OCI-LY1 (cell line): ENCODE data around the gene KATNBL1.

Experiments
- H2AFZ ChIP-seq: fragments of 200-600 bp; sonication (generic), shearing (Covaris generic); 2 replicates; pipeline ENCODE4 v1.6.0; 2014; ENCODE audit warnings: antibody characterized with exemption, mild to moderate bottlenecking, low read length
- H3F3A ChIP-seq: fragments of 200-600 bp; sonication (generic), shearing (Covaris generic); 2 replicates; pipeline ENCODE4 v1.6.0; 2014; ENCODE audit warnings: mild to moderate bottlenecking, antibody characterized with exemption, low read length, moderate library complexity; ENCODE audit not compliant: insufficient read depth
- H3K27ac ChIP-seq: fragments of 200-600 bp; sonication (generic); 2 replicates; pipeline ENCODE4 v1.5.1; 2014; ENCODE audit warnings: low read length, mixed run types, mild to moderate bottlenecking, low read depth; ENCODE audit not compliant: poor library complexity, severe bottlenecking
- H3K27me3 ChIP-seq: fragments of 200-600 bp; sonication (generic); 2 replicates; pipeline ENCODE4 v1.6.0; 2014; ENCODE audit warnings: antibody characterized with exemption, mild to moderate bottlenecking, low read length, moderate library complexity; ENCODE audit not compliant: insufficient read depth
- H3K36me3 ChIP-seq: fragments of 200-600 bp; sonication (generic); 2 replicates; pipeline ENCODE4 v1.6.1; 2014; ENCODE audit warnings: mild to moderate bottlenecking, antibody characterized with exemption, low read length, moderate library complexity, mixed read lengths; ENCODE audit not compliant: insufficient read depth
- H3K4me1 ChIP-seq: fragments of 200-600 bp; sonication (generic); 2 replicates; pipeline ENCODE4 v1.5.1; 2014; ENCODE audit warnings: mild to moderate bottlenecking, low read length, moderate library complexity; ENCODE audit not compliant: insufficient read depth, severe bottlenecking
- H3K4me2 ChIP-seq: fragments of 200-600 bp; sonication (generic), shearing (Covaris generic); 2 replicates; pipeline ENCODE4 v1.6.1; 2014; ENCODE audit warnings: low read length
- H3K4me3 ChIP-seq: fragments of 200-600 bp; sonication (generic); 2 replicates; pipeline ENCODE4 v1.5.1; 2014; ENCODE audit warnings: low read length, low read depth, mild to moderate bottlenecking, mixed read lengths; ENCODE audit not compliant: poor library complexity, severe bottlenecking
- H3K79me2 ChIP-seq: fragments of 200-600 bp; shearing (Covaris generic); 2 replicates; pipeline ENCODE4 v1.6.1; 2016; ENCODE audit warnings: mixed run types, low read length, mixed read lengths; ENCODE audit not compliant: insufficient read depth
- H3K9ac ChIP-seq: fragments of 200-600 bp; sonication (generic), shearing (Covaris generic); 2 replicates; pipeline ENCODE4 v1.6.1; 2014; ENCODE audit warnings: mild to moderate bottlenecking, low read length, mixed read lengths
- H3K9me2 ChIP-seq: fragments of 200-600 bp; sonication (generic), shearing (Covaris generic); 2 replicates; pipeline ENCODE4 v1.6.1; 2014; ENCODE audit warnings: low read depth, mild to moderate bottlenecking, low read length, mixed read lengths
- H3K9me3 ChIP-seq: fragments of 200-600 bp; shearing (Covaris generic); 2 replicates; pipeline ENCODE4 v1.6.1; 2014; ENCODE audit warnings: low read length, mixed read lengths
- H4K20me1 ChIP-seq: fragments of 200-600 bp; sonication (generic), shearing (Covaris generic); 2 replicates; pipeline ENCODE4 v1.6.0; 2016; ENCODE audit warnings: mild to moderate bottlenecking, low read length; ENCODE audit not compliant: insufficient read depth
- CTCF ChIP-seq: fragments of 200-600 bp; sonication (generic), shearing (Covaris generic); IDR thresholded peaks from 2 replicates; pipeline ENCODE4 v1.5.1; 2017; ENCODE audit warnings: mild to moderate bottlenecking, antibody characterized with exemption, low read length, moderate library complexity, mixed read lengths
- EZH2 ChIP-seq: fragments of 200-600 bp; sonication (generic), shearing (Covaris generic); IDR thresholded peaks from 2 replicates; pipeline ENCODE4 v1.8.0; 2017; ENCODE audit warnings: borderline replicate concordance, mixed run types, mild to moderate bottlenecking, antibody characterized with exemption, low read length, moderate library complexity, mixed read lengths

Gene KATNBL1

GRCh38 chr15:34106423-34106822 lies 103.5 kb downstream of the KATNBL1 start:
- H3K36me3 ChIP-seq = peaks cover 15% of the 10 kb centered on the region
- peaks cover 15% of the 10 kb centered on the region for H3K9me3 ChIP-seq
- TF ChIP-seq EZH2 = no peak
- no peak for TF ChIP-seq CTCF
- H3K4me1 ChIP-seq = peaks cover 8% of the 10 kb centered on the region
- H3K4me2 ChIP-seq = no peak overlapping the region
- no peak overlapping the region for H3K27ac ChIP-seq
- no peaks in the 10 kb centered on the region for H3K27me3 ChIP-seq
- H3K9me2 ChIP-seq = no peaks in the 10 kb centered on the region
- no peaks in the 10 kb centered on the region for H3F3A ChIP-seq
- H3K79me2 ChIP-seq = peaks cover 1% of the 10 kb centered on the region
- no peak overlapping the region for H3K4me3 ChIP-seq
- no peak overlapping the region for H2AFZ ChIP-seq
- no peaks in the 10 kb centered on the region for H4K20me1 ChIP-seq
- H3K9ac ChIP-seq = no peak overlapping the region

- peaks cover 24% of the 10 kb centered on the region for H3K4me1 ChIP-seq
- peak overlapping the region; percentile 18 for H3K27ac ChIP-seq
- peak overlapping the region; percentile 73 for H3K9ac ChIP-seq
- H3K4me3 ChIP-seq = peak overlapping the region; percentile 97
- no peaks in the 10 kb centered on the region for H3K9me2 ChIP-seq
- no peaks in the 10 kb centered on the region for H3K27me3 ChIP-seq
- no peak for TF ChIP-seq EZH2
- no peak for TF ChIP-seq CTCF
- no peaks in the 10 kb centered on the region for H4K20me1 ChIP-seq
- H3K36me3 ChIP-seq = peaks cover 15% of the 10 kb centered on the region
- peak overlapping the region; percentile 89 for H3K4me2 ChIP-seq
- peaks cover 36% of the 10 kb centered on the region for H3K79me2 ChIP-seq
- peak overlapping the region; percentile 67; the same call in 1 of the 2 replicates for H2AFZ ChIP-seq
- H3K9me3 ChIP-seq = peaks cover 15% of the 10 kb centered on the region
- no peaks in the 10 kb centered on the region for H3F3A ChIP-seq
Measured at GRCh38 chr15:34102175-34102925, 107.5 kb downstream of the KATNBL1 start.

GRCh38 chr15:34101366-34102174 lies 108.3 kb downstream of the KATNBL1 start, which contains the start of the genes EMC7 and PGBD4:
TSS of gene EMC7 (minus strand) at chr15:34101862. CDS start at chr15:34101839, 23 bp downstream.
TSS of gene PGBD4 (plus strand) at chr15:34102083. CDS start at chr15:34102532, 449 bp downstream.
- Histone ChIP-seq H3K4me1 (peaks cover 24% of the 10 kb centered on the region), H3K79me2 (peaks cover 36% of the 10 kb centered on the region), H3K27ac (peak within 1 kb of the TSS; percentile 33), H3K9me2 (no peaks in the 10 kb centered on the region), H3K9me3 (peaks cover 15% of the 10 kb centered on the region), H3K36me3 (peaks cover 15% of the 10 kb centered on the region), H3K9ac (peak within 1 kb of the TSS; percentile 96), H3K4me2 (peak within 1 kb of the TSS; percentile 99), H3K4me3 (peak within 1 kb of the TSS; percentile 97), H3K27me3 (no peaks in the 10 kb centered on the region), H4K20me1 (no peaks in the 10 kb centered on the region), H3F3A (no peaks in the 10 kb centered on the region), H2AFZ (peak within 1 kb of the TSS; percentile 67; the same call in 1 of the 2 replicates)
- TF ChIP-seq CTCF (no peak), EZH2 (no peak)
